GM12891 (cell line): Measurements from ENCODE around the gene SPDYA. TPM values are rescaled to one million over a fixed set of nuclear protein-coding genes. Genes with fewer than 3 reads are reported as not detected.

Experiments used
- DNase-seq: peaks from one replicate; pipeline ENCODE4 v3.0.0; 2011; ENCODE audit warnings: low spot score; ENCODE audit not compliant: insufficient read length
- FAIRE-seq: peaks from 2 replicates; lab custom pipeline; 2011; peaks lifted over from hg19 to GRCh38; lab: Jason Lieb, UNC
- PAX5 ChIP-seq: IDR thresholded peaks from 2 replicates; pipeline ENCODE4 v1.6.1; 2011; ENCODE audit warnings: low read length, moderate library complexity, mild to moderate bottlenecking; ENCODE audit not compliant: insufficient read depth, severe bottlenecking
- POLR2A ChIP-seq: IDR thresholded peaks from 2 replicates; pipeline ENCODE4 v1.6.1; 2011; ENCODE audit warnings: low read depth, low read length, control low read depth
- POLR2AphosphoS5 ChIP-seq: IDR thresholded peaks from 2 replicates; pipeline ENCODE4 v1.6.1; 2011; ENCODE audit warnings: low read depth, low read length, control low read depth
- POU2F2 ChIP-seq: IDR thresholded peaks from 2 replicates; pipeline ENCODE4 v1.6.1; 2011; ENCODE audit warnings: low read depth, mild to moderate bottlenecking, control low read depth, low read length, moderate library complexity
- SPI1 ChIP-seq: IDR thresholded peaks from 2 replicates; pipeline ENCODE4 v1.6.1; 2011; ENCODE audit warnings: low read depth, low read length, control low read depth
- TAF1 ChIP-seq: IDR thresholded peaks from 2 replicates; pipeline ENCODE4 v1.6.1; 2011; ENCODE audit warnings: low read depth, low read length, control low read depth
- polyA plus RNA-seq: library from polyadenylated mRNA; unstranded; fragments of >200 nt; gene quantifications from one replicate; pipeline ENCODE4 v1.2.1, GENCODE V29; 2012; ENCODE audit warnings: low read depth, missing spikeins, inconsistent platforms; ENCODE audit not compliant: missing spikeins

Gene SPDYA
- 0.41 TPM for polyA plus RNA-seq

- peak; percentile 80 for DNase-seq
- no peak for TF ChIP-seq SPI1
- TF ChIP-seq PAX5, result no peak
- no peak for TF ChIP-seq POU2F2
- no peak for TF ChIP-seq POLR2AphosphoS5
- TF ChIP-seq TAF1, result no peak
- TF ChIP-seq POLR2A, result no peak
- peak; percentile 94 for FAIRE-seq
These were observed at the start of gene SPDYA for GRCh38 chr2:28810384-28811285. SPDYA (plus strand) TSS chr2:28810834; CDS start chr2:28816015, 5,181 bp downstream.

GRCh38 chr2:28761420-28761819 is 49.2 kb upstream of the SPDYA start:
- no peak for FAIRE-seq
- TF ChIP-seq SPI1 (no peak), TAF1 (no peak), POLR2A (no peak), POLR2AphosphoS5 (no peak), PAX5 (no peak), POU2F2 (no peak)
- no peak for DNase-seq

- TF ChIP-seq PAX5 (no peak), POLR2A (no peak), TAF1 (no peak), SPI1 (no peak), POU2F2 (no peak), POLR2AphosphoS5 (no peak)
- no peak for FAIRE-seq
- no peak for DNase-seq
These were observed 45.5 kb upstream of the SPDYA start for GRCh38 chr2:28764909-28765711.

- FAIRE-seq (no peak), DNase-seq (no peak)
- no peak for TF ChIP-seq PAX5
- no peak for TF ChIP-seq POU2F2
- no peak for TF ChIP-seq SPI1
- no peak for TF ChIP-seq POLR2A
- TF ChIP-seq TAF1, result no peak
- no peak for TF ChIP-seq POLR2AphosphoS5
These were observed 44.6 kb upstream of the SPDYA start for GRCh38 chr2:28766070-28766469.

- TF ChIP-seq POLR2AphosphoS5 (no peak), TAF1 (no peak), PAX5 (no peak), POU2F2 (no peak), SPI1 (no peak), POLR2A (no peak)
- DNase-seq (no peak), FAIRE-seq (no peak)
These were observed 43.3 kb upstream of the SPDYA start for GRCh38 chr2:28767337-28767736.

GRCh38 chr2:28768422-28768821 is 42.2 kb upstream of the SPDYA start:
- no peak for DNase-seq
- no peak for FAIRE-seq
- TF ChIP-seq SPI1, result no peak
- TF ChIP-seq PAX5, result no peak
- no peak for TF ChIP-seq POLR2AphosphoS5
- TF ChIP-seq TAF1, result no peak
- no peak for TF ChIP-seq POU2F2
- TF ChIP-seq POLR2A, result no peak

- TF ChIP-seq PAX5, result no peak
- no peak for TF ChIP-seq POU2F2
- no peak for TF ChIP-seq POLR2AphosphoS5
- no peak for TF ChIP-seq POLR2A
- TF ChIP-seq TAF1, result no peak
- no peak for TF ChIP-seq SPI1
- DNase-seq (no peak), FAIRE-seq (no peak)
These were observed 41.7 kb upstream of the SPDYA start for GRCh38 chr2:28768952-28769351.

- no peak for DNase-seq
- TF ChIP-seq POLR2AphosphoS5, result no peak
- TF ChIP-seq POLR2A, result no peak
- TF ChIP-seq PAX5, result no peak
- TF ChIP-seq POU2F2, result no peak
- TF ChIP-seq SPI1, result no peak
- FAIRE-seq, result no peak
These were observed 38.3 kb upstream of the SPDYA start for GRCh38 chr2:28772351-28772750.

- no peak for TF ChIP-seq POU2F2
- no peak for TF ChIP-seq SPI1
- TF ChIP-seq POLR2AphosphoS5, result no peak
- no peak for TF ChIP-seq PAX5
- TF ChIP-seq TAF1, result no peak
- TF ChIP-seq POLR2A, result no peak
- no peak for FAIRE-seq
These were observed 34.2 kb upstream of the SPDYA start for GRCh38 chr2:28776471-28776870.

More at GRCh38 chr2:28776471-28776870, 34.2 kb upstream of the SPDYA start:
- DNase-seq, result no peak
